Measurements from ENCODE around the gene ADAMTS17. TPM values are rescaled to one million over a fixed set of nuclear protein-coding genes. Genes with fewer than 3 reads are reported as not detected.

The ADAMTS17 gene
- total RNA-seq, 1 experiment from 2014 or later, result 1.6 TPM

GRCh38 chr15:100168787-100169186 is 173.0 kb downstream of the ADAMTS17 start:
- no TSS peak for BruUV-seq (replicated peaks)
- POLR2A ChIA-PET, result no interaction called here

GRCh38 chr15:100167884-100168375 is 173.8 kb downstream of the ADAMTS17 start:
- Histone ChIP-seq H3K27ac (ENCODE audit: low read length) (no peak overlapping the region), H3K4me3 (ENCODE audit: low read depth in 2 of 2, low read length in 2 of 2) (no peak overlapping the region), H3K4me1 (ENCODE audit: control insufficient read depth, insufficient read depth, low read length) (no peaks in the 10 kb centered on the region), H3K9me3 (ENCODE audit: control insufficient read depth, insufficient read depth, low read depth, low read length) (peaks cover 4% of the 10 kb centered on the region), H3K36me3 (ENCODE audit: control insufficient read depth, insufficient read depth, low read length) (no peaks in the 10 kb centered on the region), H3K27me3 (ENCODE audit: control insufficient read depth, insufficient read depth, low read length) (no peaks in the 10 kb centered on the region; the same call in 1 of the 2 replicates)
- ChIA-PET POLR2A (no interaction called here), CTCF (no interaction called here)
- DNase-seq (ENCODE audit: low read depth, low spot score), result no peak
- intact Hi-C loops (cut with micrococcal nuclease; ENCODE audit: unreplicated experiment), result no loop called here
- in situ Hi-C loops (cut with HindIII; ENCODE audit: low pct_unique_long_range_greater_than_20kb, low sequenced_read_pairs), result no loop called here
- no TSS peak for BruUV-seq (replicated peaks)
- TF ChIP-seq TCF7L2 (IDR thresholded peaks at IDR 0.05; ENCODE audit: low read depth, low read length), result no peak
- no peak for TF ChIP-seq SIN3A (IDR thresholded peaks at IDR 0.05; ENCODE audit: borderline replicate concordance, insufficient read depth, low read depth, low read length)
- no peak for TF ChIP-seq REST (IDR thresholded peaks at IDR 0.05; ENCODE audit: insufficient read depth in 1 of 2, low read depth in 2 of 2, low read length in 1 of 2)
- ATAC-seq, result no peak

More at GRCh38 chr15:100168787-100169186, 173.0 kb downstream of the ADAMTS17 start:
- in situ Hi-C loops (cut with HindIII; ENCODE audit: low pct_unique_long_range_greater_than_20kb, low sequenced_read_pairs) (no loop called here), intact Hi-C loops (cut with micrococcal nuclease; ENCODE audit: unreplicated experiment) (no loop called here)
- TF ChIP-seq CTCF (IDR thresholded peaks at IDR 0.05), result no peak
- TF ChIP-seq TCF7L2 (IDR thresholded peaks at IDR 0.05; ENCODE audit: low read depth, low read length), result no peak
- TF ChIP-seq REST (IDR thresholded peaks at IDR 0.05; ENCODE audit: insufficient read depth in 1 of 2, low read depth in 2 of 2, low read length in 1 of 2), result no peak
- TF ChIP-seq POLR2AphosphoS5 (IDR thresholded peaks at IDR 0.05; ENCODE audit: low read depth, low read length), result no peak
- TF ChIP-seq SIN3A (IDR thresholded peaks at IDR 0.05; ENCODE audit: borderline replicate concordance, insufficient read depth, low read depth, low read length), result no peak
- no peaks in the 10 kb centered on the region for H3K4me1 ChIP-seq (ENCODE audit: control insufficient read depth, insufficient read depth, low read length)
- CTCF ChIA-PET, result no interaction called here
- H3K27me3 ChIP-seq (ENCODE audit: control insufficient read depth, insufficient read depth, low read length), result no peaks in the 10 kb centered on the region; the same call in 1 of the 2 replicates
- H3K27ac ChIP-seq (ENCODE audit: low read length), result no peak overlapping the region
- no peak for DNase-seq (ENCODE audit: low read depth, low spot score)
- no peaks in the 10 kb centered on the region for H3K36me3 ChIP-seq (ENCODE audit: control insufficient read depth, insufficient read depth, low read length)
- H3K4me3 ChIP-seq (ENCODE audit: low read depth in 2 of 2, low read length in 2 of 2), result no peak overlapping the region
- peaks cover 7% of the 10 kb centered on the region for H3K9me3 ChIP-seq (ENCODE audit: control insufficient read depth, insufficient read depth, low read depth, low read length)
- ATAC-seq, result no peak
